K562 (cell line): ENCODE results near the gene BRD3OS. TPM values are rescaled to one million over a fixed set of nuclear protein-coding genes. Genes with fewer than 3 reads are reported as not detected.
A peak's percentile ranks its signal among the peaks of the same experiment; 100 is the strongest.

Source experiments
- ATAC-seq: fragments of 200-7000 bp; cut with Tn5 transposase; 3 replicates; pipeline ENCODE4 v1.9.1; 2020; ENCODE audit warnings: moderate library complexity
- BruUV-seq: library from RNA; stranded (reverse); fragments of 400-500 nt; replicated peaks from 2 replicates; lab custom pipeline; 2021; lab: Mats Ljungman, UMichigan
- CTCF ChIA-PET: fragments of 300-600 bp; formaldehyde crosslinking; extraction: SDS; loops from one replicate; lab custom pipeline; 2021; ENCODE audit warnings: low intra/inter-chr PET ratio; lab: Yijun Ruan, JAX
- POLR2A ChIA-PET: fragments of 300-600, 350-650 bp; sonication (Branson Sonifier 250); formaldehyde crosslinking; extraction: SDS; loops from one replicate; lab custom pipeline; 2021; ENCODE audit warnings: antibody characterized with exemption, inconsistent platforms; lab: Yijun Ruan, JAX
- DNase-seq, 4 experiments: peaks; one replicate each; pipeline versions ENCODE4 v3.0.0 to v3.0.0-alpha.2; 2011 to 2018; ENCODE audit warnings: low spot score in 3 of 4, mixed read lengths in 3 of 4; ENCODE audit errors: extremely low read depth in 1 of 4
- FAIRE-seq: peaks from 2 replicates; lab custom pipeline; 2011; peaks lifted over from hg19 to GRCh38; lab: Jason Lieb, UNC
- H2AFZ ChIP-seq: 2 replicates; pipeline ENCODE4 v1.6.0; 2011; ENCODE audit warnings: low read depth, low read length, control low read depth, inconsistent platforms
- H3K27ac ChIP-seq: fragments of 200-600 bp; 3 replicates; pipeline ENCODE4 v1.8.0; 2011; ENCODE audit warnings: low read depth, mild to moderate bottlenecking, control low read depth, inconsistent platforms, low read length, moderate library complexity, mixed read lengths; ENCODE audit errors: extremely low read depth
- H3K27me3 ChIP-seq, 2 experiments: fragments of 300-600 bp in 1 of 2; 2 replicates in 1 of 2; 3 replicates in 1 of 2; pipeline versions ENCODE4 v1.6.0 to v1.8.0; 2011; ENCODE audit warnings: inconsistent platforms in 2 of 2, low read length in 2 of 2, mild to moderate bottlenecking in 1 of 2, mixed read lengths in 1 of 2, moderate library complexity in 1 of 2; ENCODE audit not compliant: control insufficient read depth in 2 of 2, insufficient read depth in 2 of 2
- H3K36me3 ChIP-seq: fragments of 300-600 bp; 3 replicates; pipeline ENCODE4 v1.8.0; 2011; ENCODE audit warnings: mild to moderate bottlenecking, low read length, inconsistent platforms; ENCODE audit not compliant: control insufficient read depth, insufficient read depth
- H3K4me1 ChIP-seq, 2 experiments: fragments of 200-600 bp in 1 of 2; replicated peaks in 1 of 2; 2 replicates in 1 of 2; 3 replicates in 1 of 2; pipeline versions ENCODE4 v1.5.1 to v1.8.0; 2011; ENCODE audit warnings: inconsistent platforms in 2 of 2, low read length in 2 of 2, mild to moderate bottlenecking in 1 of 2, mixed read lengths in 1 of 2, moderate library complexity in 1 of 2; ENCODE audit not compliant: control insufficient read depth in 2 of 2, insufficient read depth in 2 of 2
- H3K4me2 ChIP-seq: 2 replicates; pipeline ENCODE4 v1.6.1; 2011; ENCODE audit warnings: low read length, control low read depth, inconsistent platforms, mixed read lengths; ENCODE audit not compliant: insufficient read depth
- H3K4me3 ChIP-seq: fragments of 200-600 bp; sonication (generic), shearing (Covaris generic); 2 replicates; pipeline ENCODE4 v1.5.1; 2016; ENCODE audit warnings: control low read depth, inconsistent platforms
- H3K79me2 ChIP-seq: fragments of 200-600 bp; 3 replicates; pipeline ENCODE4 v1.8.0; 2011; ENCODE audit warnings: low read length, inconsistent platforms; ENCODE audit not compliant: control insufficient read depth, insufficient read depth
- H3K9ac ChIP-seq, 2 experiments: 2 replicates each; pipeline versions ENCODE4 v1.6.0 to v1.6.1; 2011; ENCODE audit warnings: low read depth in 2 of 2, low read length in 2 of 2, control low read depth in 1 of 2, inconsistent platforms in 1 of 2, mild to moderate bottlenecking in 1 of 2, mixed read lengths in 1 of 2; ENCODE audit not compliant: insufficient read depth in 1 of 2
- H3K9me1 ChIP-seq: one replicate; pipeline ENCODE4 v1.6.0; 2011; ENCODE audit warnings: inconsistent platforms, mild to moderate bottlenecking, low read length, moderate library complexity; ENCODE audit not compliant: control insufficient read depth, insufficient read depth
- H3K9me3 ChIP-seq: replicated peaks from 2 replicates; pipeline ENCODE4 v1.5.1; 2011; ENCODE audit warnings: low read depth, low read length, inconsistent platforms; ENCODE audit not compliant: control insufficient read depth, insufficient read depth
- H4K20me1 ChIP-seq: replicated peaks from 2 replicates; pipeline ENCODE4 v1.6.1; 2011; ENCODE audit warnings: low read length, inconsistent platforms, mixed read lengths; ENCODE audit not compliant: control insufficient read depth, insufficient read depth
- CTBP1 ChIP-seq: fragments of 450-650 bp; IDR thresholded peaks from 2 replicates; pipeline ENCODE4 v1.6.1; 2016; ENCODE audit warnings: borderline replicate concordance
- KDM1A ChIP-seq, 2 experiments: fragments of 450-650 bp; IDR thresholded peaks; 2 replicates each; pipeline ENCODE4 v1.6.1; 2016; ENCODE audit warnings: mild to moderate bottlenecking in 2 of 2
- SMAD4 ChIP-seq: fragments of 250-450 bp; sonication (Bioruptor Pico); conservative IDR thresholded peaks from 2 replicates; pipeline ENCODE4 v1.8.0; 2021; ENCODE audit warnings: inconsistent platforms, mild to moderate bottlenecking, moderate library complexity
- ZC3H11A ChIP-seq: IDR thresholded peaks from 2 replicates; pipeline ENCODE4 v1.6.1; 2012; ENCODE audit warnings: low read depth, low read length, improper control_type of control experiment
- ZKSCAN8 ChIP-seq: fragments of 200-800 bp; sonication (Bioruptor generic); IDR thresholded peaks from 2 replicates; pipeline ENCODE4 v1.6.1; 2016; ENCODE audit warnings: missing genetic modification characterization, missing compliant biosample characterization
- WGBS: fragments of 100-300 bp; shearing (Covaris generic); methylation state at CpG from one replicate; pipeline ENCODE4 v1.1.6; 2016; ENCODE audit warnings: low coverage, mixed read lengths; ENCODE audit not compliant: insufficient coverage; ENCODE audit errors: missing lambda C conversion rate; 5-methylcytosine and 5-hydroxymethylcytosine counted together
- in situ Hi-C: fragments of 300-500 bp; cut with MboI; formaldehyde crosslinking; loops from 4 replicates; pipeline ENCODE4 v1.15.0; 2018; ENCODE audit warnings: inconsistent platforms, mixed read lengths
- intact Hi-C: fragments of 100-400 bp; cut with micrococcal nuclease; formaldehyde crosslinking; loops from 2 replicates; pipeline ENCODE4 v1.14.2; 2022
- polyA plus RNA-seq, 8 experiments: library from polyadenylated mRNA; depleted of rRNA in 4 of 8; stranded (reverse) in 5 of 8; unstranded in 3 of 8; fragments of >200 nt; fragmentation: Nextera tagmentation in 2 of 8; fragmentation: Illumina TruSeq in 1 of 8; extraction: Ambion mirVana in 2 of 8; extraction: Trizol in 1 of 8; gene quantifications; 2 replicates each; pipeline versions ENCODE4 v1.2.1 to v1.2.3, GENCODE V29; 2011 to 2014; ENCODE audit warnings: inconsistent platforms in 1 of 8, missing spikeins in 1 of 8
- total RNA-seq, 7 experiments: library from RNA; depleted of rRNA in 6 of 7; stranded (reverse); fragments of >200 nt in 6 of 7; fragmentation: Illumina TruSeq in 2 of 7; extraction: Trizol in 2 of 7; gene quantifications; 2 replicates each; pipeline versions ENCODE4 v1.2.1 to v1.2.3, GENCODE V29; 2011 to 2021; ENCODE audit warnings: low replicate concordance in 1 of 7

Gene BRD3OS
- total and polyA plus RNA-seq, 9 of the 15 experiments (the other 6 are each of a cell fraction or from before 2014, with no cell fraction given) = 1.1 to 8.7 (median 5.9) TPM

- Histone ChIP-seq H3K79me2 (no peaks in the 10 kb centered on the region), H3K27ac (no peak overlapping the region), H3K36me3 (no peaks in the 10 kb centered on the region), H3K9me3 (no peaks in the 10 kb centered on the region), H3K4me3 (no peak overlapping the region), H3K4me1 (peaks cover 0 to 16% of the 10 kb centered on the region in 2 experiments; a peak in 3 of 5 replicates), H3K9ac (no peak overlapping the region), H3K4me2 (no peak overlapping the region), H4K20me1 (no peaks in the 10 kb centered on the region; the same call in 1 of the 2 replicates), H2AFZ (no peak overlapping the region), H3K27me3 (peaks cover 3 to 21% of the 10 kb centered on the region in 2 experiments; a peak in 3 of 5 replicates), H3K9me1 (no peaks in the 10 kb centered on the region)
- no TSS peak for BruUV-seq
- in situ Hi-C loops = loop anchor here (5.0 kb wide), 1 partner anchor 210 kb away; no protein-coding TSS in a partner anchor
- POLR2A ChIA-PET = interaction anchor here (0.6 kb wide), 1 partner anchor 217 kb away, joined by 3 read pairs; no protein-coding TSS in a partner anchor
- no peak for FAIRE-seq
- TF ChIP-seq KDM1A (IDR thresholded peaks at IDR 0.05) = peak in 1 of 2 experiments; percentile 11; a peak in 1 of 4 replicates
- TF ChIP-seq ZKSCAN8 = no peak
- no peak for DNase-seq
- 0% methylated on average over 2 of the region's 2 CpGs for WGBS
- CTCF ChIA-PET = no interaction called here
- ATAC-seq = no peak
- intact Hi-C loops = no loop called here
These were observed 27.7 kb upstream of the BRD3OS start for GRCh38 chr9:133997584-133997983.

- in situ Hi-C loops (loop anchor here (5.0 kb wide), 1 partner anchor 212 kb away; no protein-coding TSS in a partner anchor), intact Hi-C loops (no loop called here)
- H3K27me3 ChIP-seq = peaks cover 3 to 23% of the 10 kb centered on the region in 2 experiments; a peak in 3 of 5 replicates
- H3K4me3 ChIP-seq = no peak overlapping the region
- H3K79me2 ChIP-seq = no peaks in the 10 kb centered on the region
- peaks cover 0 to 3% of the 10 kb centered on the region in 2 experiments; a peak in 1 of 5 replicates for H3K4me1 ChIP-seq
- no peak overlapping the region for H3K4me2 ChIP-seq
- no peak overlapping the region for H2AFZ ChIP-seq
- no peak for FAIRE-seq
- DNase-seq = no peak
- no CpG with 5 or more reads among the region's 1 CpG for WGBS
- no peaks in the 10 kb centered on the region for H3K9me1 ChIP-seq
- ChIA-PET POLR2A (interaction anchor here (0.6 kb wide), 1 partner anchor 472 kb away, joined by 3 read pairs; no protein-coding TSS in a partner anchor), CTCF (no interaction called here)
- H4K20me1 ChIP-seq = no peaks in the 10 kb centered on the region; the same call in 1 of the 2 replicates
- no peak overlapping the region for H3K27ac ChIP-seq
- BruUV-seq = no TSS peak
- H3K9me3 ChIP-seq = no peaks in the 10 kb centered on the region
- no peak overlapping the region for H3K9ac ChIP-seq
- no peak for TF ChIP-seq ZC3H11A
- no peak for TF ChIP-seq CTBP1
- no peak for TF ChIP-seq SMAD4 (CRISPR knock-in tag)
- no peak for ATAC-seq
- no peaks in the 10 kb centered on the region for H3K36me3 ChIP-seq
These were observed 26.2 kb upstream of the BRD3OS start for GRCh38 chr9:133998915-133999595.
